Dendritic cell treated with granulocyte-macrophage colony-stimulating factor and Interleukin-4, amounts not matched to agents 40 ng/mL and 50 ng/mL, for 4 days (primary cell): ENCODE measurements around the gene MCUR1.
A peak's percentile ranks its signal among the peaks of the same experiment; 100 is the strongest.
"Not testable (repeated sequence)": the region's sequence is repeated elsewhere in the genome, so short reads cannot be mapped to it uniquely, and the experiment has no call there.

Experiments used
- H3K27ac Mint-ChIP-seq: one replicate; pipeline ENCODE4 v1.8.0; 2022; ENCODE audit warnings: mild to moderate bottlenecking, mixed read lengths
- H3K27me3 Mint-ChIP-seq: one replicate; pipeline ENCODE4 v1.8.0; 2022; ENCODE audit warnings: mild to moderate bottlenecking, mixed read lengths
- H3K36me3 Mint-ChIP-seq: one replicate; pipeline ENCODE4 v1.8.0; 2022; ENCODE audit warnings: low read depth, mixed read lengths
- H3K4me1 Mint-ChIP-seq: one replicate; pipeline ENCODE4 v1.8.0; 2022; ENCODE audit warnings: low read depth, mixed read lengths
- H3K4me3 Mint-ChIP-seq: one replicate; pipeline ENCODE4 v1.8.0; 2022; ENCODE audit warnings: mild to moderate bottlenecking, moderate library complexity, mixed read lengths
- H3K9me3 Mint-ChIP-seq: one replicate; pipeline ENCODE4 v1.8.0; 2022; ENCODE audit warnings: mixed read lengths
- intact Hi-C: fragments of 100-400 bp; cut with micrococcal nuclease; formaldehyde crosslinking; loops from one replicate; pipeline ENCODE4 v1.15.0; 2022

Gene MCUR1

DNA sequence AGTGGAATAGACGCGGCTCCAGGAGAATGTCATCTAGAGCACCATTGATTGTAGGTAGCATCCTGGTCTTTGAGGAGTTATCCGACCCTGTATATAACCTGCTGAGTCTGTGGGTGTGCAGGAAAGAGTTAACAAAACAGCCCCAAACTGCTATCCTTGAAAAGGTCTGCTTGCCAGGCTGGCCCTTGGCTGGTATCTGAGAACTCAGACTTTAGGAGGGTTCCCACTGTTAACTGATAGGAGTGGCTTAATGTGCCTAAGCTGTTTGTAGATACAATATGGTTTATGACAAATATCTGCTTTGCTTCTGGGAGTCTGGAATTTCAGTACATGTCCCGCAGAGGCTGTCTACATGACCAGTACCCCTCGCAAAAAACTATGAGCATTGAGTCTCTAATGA, 27.6 kb upstream of the MCUR1 start:
- peaks cover 45% of the 10 kb centered on the region for H3K4me1 Mint-ChIP-seq
- peak overlapping the region; percentile 91 for H3K27ac Mint-ChIP-seq
- H3K9me3 Mint-ChIP-seq, result no peaks in the 10 kb centered on the region
- peaks cover 3% of the 10 kb centered on the region for H3K27me3 Mint-ChIP-seq
- intact Hi-C loops, result no loop called here
- H3K36me3 Mint-ChIP-seq, result no peaks in the 10 kb centered on the region
- peak overlapping the region; percentile 4 for H3K4me3 Mint-ChIP-seq

DNA sequence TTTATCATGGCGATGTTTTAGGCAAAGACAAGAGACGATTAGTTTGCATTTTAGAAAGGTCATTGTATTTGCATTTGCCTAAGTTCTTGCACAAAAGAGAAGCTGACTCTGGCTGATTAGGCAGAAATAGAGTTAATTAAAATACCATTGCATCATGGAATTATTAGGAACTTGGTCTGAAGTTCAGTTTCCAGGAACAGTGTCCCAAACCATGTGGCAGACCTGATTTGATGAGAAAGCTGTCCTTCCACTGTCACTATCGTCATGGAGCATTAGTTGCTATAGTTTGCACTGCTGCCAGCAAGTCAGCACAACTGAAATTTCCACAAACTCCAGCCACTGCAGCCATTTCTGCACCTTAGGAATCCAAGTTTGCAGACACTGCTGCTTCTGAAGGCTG, 24.3 kb upstream of the MCUR1 start:
- no peaks in the 10 kb centered on the region for H3K36me3 Mint-ChIP-seq

DNA sequence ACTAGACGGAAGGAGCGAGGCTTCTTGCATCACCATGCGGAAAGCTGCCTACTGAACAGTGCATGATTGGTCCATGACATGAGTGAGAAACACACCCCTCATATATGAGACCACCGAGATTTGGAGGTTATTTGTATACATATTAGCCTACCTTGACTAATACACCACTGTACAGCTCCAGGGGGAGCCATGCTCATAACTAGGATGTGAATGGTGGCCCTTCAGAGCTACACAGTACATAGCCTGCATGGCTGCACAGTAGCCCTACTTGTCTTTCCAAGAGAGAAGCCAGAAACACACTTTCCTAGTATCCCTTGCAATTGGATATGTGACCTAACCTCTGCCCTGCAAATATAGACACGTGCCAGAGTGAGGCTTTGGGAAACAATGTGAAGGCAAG, 21.8 kb upstream of the MCUR1 start:
- Mint-ChIP-seq H3K9me3 (no peaks in the 10 kb centered on the region), H3K4me1 (peaks cover 53% of the 10 kb centered on the region), H3K27me3 (peaks cover 1% of the 10 kb centered on the region), H3K27ac (peak overlapping the region; percentile 75), H3K36me3 (no peaks in the 10 kb centered on the region), H3K4me3 (no peak overlapping the region)
- intact Hi-C loops, result loop anchor here (5.0 kb wide), 1 partner anchor 36 kb away; no protein-coding TSS in a partner anchor

More for the DNA sequence above, 24.3 kb upstream of the MCUR1 start:
- Mint-ChIP-seq H3K4me3 (no peak overlapping the region), H3K27ac (peak overlapping the region; percentile 91), H3K27me3 (peaks cover 1% of the 10 kb centered on the region), H3K9me3 (no peaks in the 10 kb centered on the region), H3K4me1 (peaks cover 58% of the 10 kb centered on the region)
- intact Hi-C loops, result loop anchor here (2.0 to 5.0 kb wide), 2 partner anchors 24 to 34 kb away; partner anchors contain the start of gene MCUR1

DNA sequence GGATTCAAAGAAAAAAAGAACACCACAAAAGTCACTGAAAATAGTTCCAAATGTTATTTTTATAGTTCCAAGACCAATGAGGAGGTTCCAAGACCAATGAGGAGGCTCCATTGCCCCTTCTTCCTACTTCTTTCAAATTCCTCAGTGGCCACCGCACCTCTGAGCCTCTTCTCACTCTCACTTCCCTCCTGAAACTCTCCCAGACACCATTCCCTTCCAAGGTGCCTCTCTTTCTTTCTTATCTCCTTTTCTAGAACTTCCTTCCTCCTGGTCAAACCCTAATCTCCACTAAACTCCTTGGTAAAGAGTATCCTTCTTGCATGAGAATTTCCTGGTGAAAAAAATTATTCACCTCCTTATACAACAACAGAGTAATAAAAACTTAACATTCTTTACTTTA, 20.4 kb upstream of the MCUR1 start:
- H3K27ac Mint-ChIP-seq, result peak overlapping the region; percentile 75
- H3K36me3 Mint-ChIP-seq, result peaks cover 4% of the 10 kb centered on the region
- no peak overlapping the region for H3K4me3 Mint-ChIP-seq
- peaks cover 10% of the 10 kb centered on the region for H3K9me3 Mint-ChIP-seq
- intact Hi-C loops, result loop anchor here (5.0 kb wide), 1 partner anchor 38 kb away; no protein-coding TSS in a partner anchor
- peaks cover 66% of the 10 kb centered on the region for H3K4me1 Mint-ChIP-seq
- peaks cover 1% of the 10 kb centered on the region for H3K27me3 Mint-ChIP-seq

DNA sequence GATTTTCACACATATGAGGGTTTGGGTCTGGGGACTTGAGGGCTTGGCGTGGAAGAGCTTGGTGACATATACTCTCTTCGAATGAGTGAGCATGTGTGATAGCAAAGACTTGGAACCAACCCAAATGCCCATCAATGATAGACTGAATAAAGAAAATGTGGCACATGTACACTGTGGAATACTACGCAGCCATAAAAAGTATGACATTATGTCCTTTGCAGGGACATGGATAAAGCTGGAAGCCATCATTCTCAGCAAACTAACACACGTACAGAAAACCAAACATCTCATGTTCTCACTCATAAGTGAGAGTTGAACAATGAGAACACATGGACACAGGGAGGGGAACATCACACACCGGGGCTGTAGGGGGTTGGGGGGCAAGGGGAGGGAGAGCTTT, 19.7 kb upstream of the MCUR1 start:
- peak overlapping the region; percentile 55 for H3K27ac Mint-ChIP-seq
- H3K27me3 Mint-ChIP-seq, intact Hi-C loops, H3K36me3 Mint-ChIP-seq, H3K4me3 Mint-ChIP-seq: not testable (repeated sequence)
- H3K9me3 Mint-ChIP-seq, result peaks cover 15% of the 10 kb centered on the region
- H3K4me1 Mint-ChIP-seq, result peaks cover 64% of the 10 kb centered on the region

DNA sequence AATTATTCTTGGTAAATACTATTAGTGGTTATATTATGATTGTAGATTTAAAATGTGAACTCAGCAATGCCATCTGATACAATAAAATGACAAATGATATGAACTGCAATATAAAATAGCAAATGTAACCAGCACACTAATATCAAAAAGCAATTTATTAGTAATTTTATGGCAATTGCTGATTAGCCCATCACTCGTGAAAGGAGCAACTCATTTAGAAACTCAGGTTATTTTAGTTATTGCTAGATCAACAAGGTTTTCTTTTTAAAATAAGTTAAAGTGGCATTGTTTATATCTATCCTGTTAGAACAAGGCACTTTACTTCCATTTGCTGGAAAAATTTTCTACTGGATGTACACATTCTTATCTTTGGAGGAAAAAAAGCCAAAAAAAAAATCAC, 18.4 kb upstream of the MCUR1 start:
- Mint-ChIP-seq H3K36me3 (peaks cover 13% of the 10 kb centered on the region), H3K9me3 (peaks cover 22% of the 10 kb centered on the region), H3K4me1 (peaks cover 59% of the 10 kb centered on the region), H3K27ac (peak overlapping the region; percentile 55), H3K4me3 (no peak overlapping the region), H3K27me3 (peaks cover 1% of the 10 kb centered on the region)
- intact Hi-C loops, result no loop called here

DNA sequence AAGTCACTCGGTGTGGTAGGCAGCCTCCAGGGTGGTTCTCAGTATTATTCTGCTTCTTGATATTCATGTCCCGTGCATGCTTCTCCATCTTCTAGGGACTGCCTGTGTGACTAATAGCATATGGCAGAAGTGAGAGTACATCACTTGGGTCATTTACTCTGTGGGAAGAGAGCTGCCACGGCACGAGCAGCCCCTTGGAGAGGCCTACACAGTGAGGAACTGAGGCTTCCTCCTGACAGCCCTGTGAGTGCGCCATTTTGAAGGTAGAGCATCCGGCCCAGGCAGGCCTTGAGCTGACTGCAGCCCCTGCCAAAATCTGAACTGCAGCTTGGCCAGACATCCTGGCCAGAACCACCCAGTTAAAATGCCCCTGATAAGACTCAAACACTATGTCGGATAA, 17.3 kb upstream of the MCUR1 start:
- peaks cover 22% of the 10 kb centered on the region for H3K9me3 Mint-ChIP-seq
- no peak overlapping the region for H3K4me3 Mint-ChIP-seq
- peaks cover 61% of the 10 kb centered on the region for H3K4me1 Mint-ChIP-seq
- intact Hi-C loops, result loop anchor here (2.0 kb wide), 1 partner anchor 17 kb away; the partner anchor contains the start of gene MCUR1
- H3K36me3 Mint-ChIP-seq, result peaks cover 13% of the 10 kb centered on the region
- peak overlapping the region; percentile 74 for H3K27ac Mint-ChIP-seq
- H3K27me3 Mint-ChIP-seq, result peaks cover 1% of the 10 kb centered on the region

DNA sequence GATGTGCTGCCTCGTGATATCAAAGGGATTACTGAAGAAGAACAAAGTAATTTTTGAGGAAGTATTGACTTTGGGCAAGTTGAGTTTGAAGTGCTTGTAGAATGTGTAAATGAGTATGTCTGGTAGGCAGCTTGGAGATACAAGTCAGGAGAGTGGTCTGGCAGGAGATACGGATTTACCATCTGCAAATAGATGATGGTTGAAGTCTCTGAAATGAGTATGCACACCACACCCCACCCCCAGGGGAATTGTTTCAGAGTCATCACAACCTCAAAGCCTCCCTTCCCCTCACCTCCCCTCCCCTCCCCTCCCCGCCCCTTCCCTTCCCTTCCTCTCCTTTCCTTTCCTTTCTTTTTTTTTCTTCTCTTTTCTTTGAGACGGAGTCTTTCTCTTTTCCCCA, 16.4 kb upstream of the MCUR1 start:
- Mint-ChIP-seq H3K27me3 (peaks cover 1% of the 10 kb centered on the region), H3K4me3 (no peak overlapping the region), H3K4me1 (peaks cover 64% of the 10 kb centered on the region), H3K27ac (peak overlapping the region; percentile 74), H3K36me3 (peaks cover 13% of the 10 kb centered on the region), H3K9me3 (peaks cover 22% of the 10 kb centered on the region)
- intact Hi-C loops, result loop anchor here (2.0 kb wide), 1 partner anchor 16 kb away; the partner anchor contains the start of gene MCUR1

DNA sequence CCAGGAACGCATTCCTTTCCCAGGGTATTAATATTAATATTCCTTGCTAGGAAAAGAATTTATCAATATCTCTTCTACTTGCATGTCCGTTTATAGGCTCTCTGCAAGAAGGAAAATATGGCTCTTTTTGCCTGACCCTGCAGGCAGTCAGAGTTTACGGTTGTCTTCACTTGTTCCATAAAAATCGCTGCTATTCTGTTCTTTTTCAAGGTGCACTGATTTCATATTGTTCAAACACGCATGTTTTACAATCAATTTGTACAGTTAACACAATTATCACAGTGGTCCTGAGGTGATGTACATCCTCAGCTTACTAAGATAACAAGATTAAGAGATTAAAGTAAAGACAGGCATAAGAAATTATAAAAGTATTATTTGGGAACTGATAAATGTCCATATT, 15.1 kb upstream of the MCUR1 start:
- Mint-ChIP-seq H3K36me3 (peaks cover 13% of the 10 kb centered on the region), H3K9me3 (peaks cover 22% of the 10 kb centered on the region), H3K4me1 (peaks cover 52% of the 10 kb centered on the region)
- H3K27me3 Mint-ChIP-seq, H3K4me3 Mint-ChIP-seq, H3K27ac Mint-ChIP-seq, intact Hi-C loops: not testable (repeated sequence)

DNA sequence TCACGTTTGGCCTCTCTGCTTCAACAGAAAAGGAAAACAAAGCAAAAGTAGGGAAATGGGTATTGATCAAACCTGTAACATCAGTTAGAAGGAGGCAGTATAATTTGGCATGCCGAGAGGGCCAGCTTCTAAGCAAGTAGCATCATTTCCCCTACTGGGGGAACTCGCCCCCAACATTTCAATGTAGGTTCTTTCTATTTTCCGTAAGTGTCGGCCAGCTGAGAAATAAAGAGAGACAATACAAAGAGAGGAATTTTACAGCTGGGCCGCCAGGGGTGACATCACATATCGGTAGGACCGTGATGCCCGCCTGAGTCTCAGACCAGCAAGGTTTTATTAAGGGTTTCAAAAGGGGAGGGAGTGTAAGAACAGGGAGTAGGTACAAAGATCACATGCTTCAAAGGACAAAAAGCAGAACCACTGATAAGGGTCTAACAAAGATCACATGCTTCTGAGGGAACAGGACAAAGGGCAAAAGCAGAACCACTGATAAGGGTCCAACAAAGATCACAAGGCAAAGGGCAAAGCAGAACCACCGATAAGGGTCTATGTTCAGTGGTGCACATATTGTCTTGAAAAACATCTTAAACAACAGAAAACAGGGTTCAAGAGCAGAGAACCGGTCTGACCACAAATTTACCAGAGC, 14.4 kb upstream of the MCUR1 start:
- intact Hi-C loops, H3K4me3 Mint-ChIP-seq, H3K27me3 Mint-ChIP-seq: not testable (repeated sequence)
- peaks cover 22% of the 10 kb centered on the region for H3K9me3 Mint-ChIP-seq
- H3K36me3 Mint-ChIP-seq, result peaks cover 13% of the 10 kb centered on the region
- H3K4me1 Mint-ChIP-seq, result peaks cover 46% of the 10 kb centered on the region
- peak overlapping the region; percentile 38 for H3K27ac Mint-ChIP-seq

DNA sequence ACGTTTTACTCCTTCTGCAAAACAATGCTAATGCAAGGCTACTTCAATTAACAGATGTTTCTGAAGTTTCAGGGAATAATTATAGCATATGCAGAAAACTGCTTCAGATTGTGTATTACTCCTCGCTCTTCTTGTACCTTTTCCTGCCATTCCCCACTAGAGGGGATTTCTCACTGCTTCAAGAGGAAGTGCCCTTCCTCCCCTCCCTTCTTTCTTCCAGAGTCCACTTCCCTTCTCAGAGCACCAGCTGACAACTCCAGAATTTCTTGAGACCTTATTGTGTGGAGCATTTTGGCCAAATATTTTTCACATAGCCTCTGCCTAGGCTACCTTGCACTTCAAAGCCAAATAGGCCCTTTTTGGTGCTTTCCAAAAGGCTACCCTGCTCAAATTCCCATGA, 12.7 kb upstream of the MCUR1 start:
- Mint-ChIP-seq H3K27me3 (no peaks in the 10 kb centered on the region), H3K4me3 (no peak overlapping the region), H3K9me3 (peaks cover 22% of the 10 kb centered on the region), H3K4me1 (peaks cover 41% of the 10 kb centered on the region), H3K36me3 (peaks cover 13% of the 10 kb centered on the region), H3K27ac (peak overlapping the region; percentile 73)
- intact Hi-C loops, result no loop called here

DNA sequence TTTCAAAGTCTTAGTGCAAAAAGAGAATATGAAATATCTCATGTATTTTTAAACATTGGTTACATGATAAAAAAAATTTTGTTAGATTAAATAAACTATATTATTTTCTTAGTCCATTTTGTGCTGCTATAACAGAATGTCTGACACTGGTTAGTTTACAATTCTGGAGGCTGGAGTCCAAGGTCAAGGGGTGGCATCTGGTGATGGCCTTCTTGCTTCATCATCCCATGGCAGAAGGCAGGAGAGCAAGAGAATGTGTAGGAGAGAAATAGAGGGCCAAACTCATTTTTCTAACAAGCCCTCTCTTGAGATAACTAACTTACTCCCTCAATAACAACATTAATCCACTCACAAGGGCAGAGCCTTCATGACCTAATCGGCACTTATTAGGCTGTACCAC, 11.5 kb upstream of the MCUR1 start:
- Mint-ChIP-seq H3K9me3 (peaks cover 22% of the 10 kb centered on the region), H3K27ac (peak overlapping the region; percentile 73), H3K4me3 (no peak overlapping the region), H3K27me3 (no peaks in the 10 kb centered on the region), H3K36me3 (peaks cover 13% of the 10 kb centered on the region), H3K4me1 (peaks cover 32% of the 10 kb centered on the region)
- intact Hi-C loops, result no loop called here

DNA sequence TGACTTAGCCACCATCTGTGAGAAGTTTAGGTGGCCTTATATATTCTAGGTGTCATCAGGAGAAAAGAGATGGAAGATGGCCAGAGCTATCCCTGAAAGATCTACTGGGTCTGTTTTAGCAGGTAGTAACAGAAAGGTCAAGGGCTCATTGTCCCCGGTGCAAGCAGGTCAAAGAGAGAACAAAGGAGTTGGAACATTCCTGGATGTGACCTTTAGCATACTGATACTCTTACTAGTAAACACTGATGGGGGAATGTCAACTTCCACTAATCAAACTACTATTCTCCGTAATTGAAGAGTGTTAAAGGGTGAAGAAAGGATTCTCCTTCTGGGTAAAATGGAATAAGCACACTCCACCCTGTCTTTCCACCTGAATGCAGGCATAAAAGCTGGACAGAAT, 4.0 kb upstream of the MCUR1 start:
- H3K27ac Mint-ChIP-seq, result no peak overlapping the region
- intact Hi-C loops, result no loop called here
- H3K4me1 Mint-ChIP-seq, result no peaks in the 10 kb centered on the region
- peaks cover 13% of the 10 kb centered on the region for H3K36me3 Mint-ChIP-seq
- no peak overlapping the region for H3K4me3 Mint-ChIP-seq
- no peaks in the 10 kb centered on the region for H3K27me3 Mint-ChIP-seq
- H3K9me3 Mint-ChIP-seq, result no peaks in the 10 kb centered on the region

DNA sequence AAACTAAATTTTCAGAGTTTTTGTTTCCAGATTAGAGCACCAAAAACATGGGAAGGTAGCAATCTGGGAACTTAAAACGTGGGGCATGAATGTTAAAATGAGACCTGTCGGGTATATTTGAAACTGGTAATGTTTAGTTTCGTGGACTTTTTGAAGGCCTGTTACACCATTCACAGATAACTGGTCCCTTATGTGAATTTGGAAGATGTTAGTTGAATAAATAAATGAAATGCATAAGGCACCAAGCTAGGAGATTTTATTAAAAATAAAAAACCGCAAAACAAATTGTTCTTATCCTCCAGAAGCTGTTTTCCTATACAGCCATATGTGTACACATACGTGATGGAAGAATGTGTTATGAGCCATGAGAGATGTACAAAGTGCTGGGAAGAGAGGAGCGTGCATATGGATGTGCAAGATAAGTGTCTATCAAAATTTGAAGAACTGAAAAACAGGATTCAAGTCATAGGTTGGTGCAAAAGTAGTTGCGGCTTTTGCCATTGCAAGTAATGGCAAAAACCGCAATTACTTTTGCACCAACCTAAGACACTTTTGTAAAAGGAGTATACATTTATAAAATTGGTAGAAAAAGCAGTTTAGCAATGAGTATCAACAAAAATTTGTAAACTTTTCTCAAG, 700 bp upstream of the MCUR1 start:
- peaks cover 33% of the 10 kb centered on the region for H3K36me3 Mint-ChIP-seq
- peak overlapping the region; percentile 90 for H3K27ac Mint-ChIP-seq
- H3K4me3 Mint-ChIP-seq, result peak overlapping the region; percentile 88
- H3K9me3 Mint-ChIP-seq, result no peaks in the 10 kb centered on the region
- peaks cover 29% of the 10 kb centered on the region for H3K4me1 Mint-ChIP-seq
- intact Hi-C loops, result loop anchor here (1.0 to 5.0 kb wide), 4 partner anchors 16 to 103 kb away; no protein-coding TSS in a partner anchor
- no peaks in the 10 kb centered on the region for H3K27me3 Mint-ChIP-seq
